Activated B cell treated with CpG ODN at 0.5 μM for 24 hours (primary cell): Measurements from ENCODE around the gene FGF2. TPM values are rescaled to one million over a fixed set of nuclear protein-coding genes. Genes with fewer than 3 reads are reported as not detected.

ENCODE experiments used
- ATAC-seq: fragments of 200-7000 bp; cut with Tn5 transposase; one replicate; pipeline ENCODE4 v1.10.0; 2021; ENCODE audit warnings: low read depth, mild to moderate bottlenecking, moderate library complexity
- CTCF ChIA-PET: fragments of 350-600 bp; sonication (Branson Sonifier 250); formaldehyde crosslinking; loops from one replicate; lab custom pipeline; 2021; ENCODE audit warnings: antibody characterized with exemption; lab: Charles Lee
- POLR2A ChIA-PET: fragments of 350-600 bp; sonication (Branson Sonifier 250); formaldehyde crosslinking; loops from one replicate; lab custom pipeline; 2021; ENCODE audit warnings: antibody characterized with exemption; lab: Charles Lee
- DNase-seq: peaks from one replicate; pipeline ENCODE4 v3.0.0; 2022
- H3K27ac Mint-ChIP-seq: one replicate; pipeline ENCODE4 v1.8.0; 2020; ENCODE audit warnings: mixed read lengths
- H3K27me3 Mint-ChIP-seq: one replicate; pipeline ENCODE4 v1.8.0; 2021; ENCODE audit warnings: mixed read lengths
- H3K36me3 Mint-ChIP-seq: one replicate; pipeline ENCODE4 v1.8.0; 2021; ENCODE audit warnings: low read depth, mixed read lengths
- H3K4me1 Mint-ChIP-seq: one replicate; pipeline ENCODE4 v1.8.0; 2021; ENCODE audit warnings: mixed read lengths
- H3K4me3 Mint-ChIP-seq: one replicate; pipeline ENCODE4 v1.8.0; 2020; ENCODE audit warnings: mild to moderate bottlenecking, mixed read lengths
- H3K9me3 Mint-ChIP-seq: one replicate; pipeline ENCODE4 v1.8.0; 2020; ENCODE audit warnings: mixed read lengths
- intact Hi-C: fragments of 100-400 bp; cut with micrococcal nuclease; formaldehyde crosslinking; loops from one replicate; pipeline ENCODE4 v1.15.1; 2024
- total RNA-seq: library from RNA; stranded (reverse); gene quantifications from 2 replicates; pipeline ENCODE4 v1.2.3, GENCODE V29; 2022
- TF ChIP-seq, protein P1 (sequence below): fragments of 200-600 bp; IDR thresholded peaks from one replicate; pipeline ENCODE4 v1.8.0; 2022; ENCODE audit warnings: antibody characterized with exemption, mild to moderate bottlenecking

FGF2 gene
- 0.10 and 0.29 TPM in 2 replicates for total RNA-seq

- H3K9me3 Mint-ChIP-seq, result peaks cover 5% of the 10 kb centered on the region
- peak within 1 kb of the TSS; percentile 81 for H3K4me3 Mint-ChIP-seq
- H3K27ac Mint-ChIP-seq, result no peak within 1 kb of the TSS
- ATAC-seq, result no peak
- no peaks in the 10 kb centered on the region for H3K36me3 Mint-ChIP-seq
- POLR2A ChIA-PET, result no interaction called here
- H3K4me1 Mint-ChIP-seq, result peaks cover 18% of the 10 kb centered on the region
- intact Hi-C loops, result loop anchor here (5.0 kb wide), 1 partner anchor 69 kb away; no protein-coding TSS in a partner anchor
- CTCF ChIA-PET, result no interaction called here
- H3K27me3 Mint-ChIP-seq, result peaks cover 60% of the 10 kb centered on the region
- DNase-seq, result peak; percentile 17
- TF ChIP-seq, protein P1, sequence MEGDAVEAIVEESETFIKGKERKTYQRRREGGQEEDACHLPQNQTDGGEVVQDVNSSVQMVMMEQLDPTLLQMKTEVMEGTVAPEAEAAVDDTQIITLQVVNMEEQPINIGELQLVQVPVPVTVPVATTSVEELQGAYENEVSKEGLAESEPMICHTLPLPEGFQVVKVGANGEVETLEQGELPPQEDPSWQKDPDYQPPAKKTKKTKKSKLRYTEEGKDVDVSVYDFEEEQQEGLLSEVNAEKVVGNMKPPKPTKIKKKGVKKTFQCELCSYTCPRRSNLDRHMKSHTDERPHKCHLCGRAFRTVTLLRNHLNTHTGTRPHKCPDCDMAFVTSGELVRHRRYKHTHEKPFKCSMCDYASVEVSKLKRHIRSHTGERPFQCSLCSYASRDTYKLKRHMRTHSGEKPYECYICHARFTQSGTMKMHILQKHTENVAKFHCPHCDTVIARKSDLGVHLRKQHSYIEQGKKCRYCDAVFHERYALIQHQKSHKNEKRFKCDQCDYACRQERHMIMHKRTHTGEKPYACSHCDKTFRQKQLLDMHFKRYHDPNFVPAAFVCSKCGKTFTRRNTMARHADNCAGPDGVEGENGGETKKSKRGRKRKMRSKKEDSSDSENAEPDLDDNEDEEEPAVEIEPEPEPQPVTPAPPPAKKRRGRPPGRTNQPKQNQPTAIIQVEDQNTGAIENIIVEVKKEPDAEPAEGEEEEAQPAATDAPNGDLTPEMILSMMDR, result no peak
These were observed at the start of gene FGF2 for GRCh38 chr4:122826553-122827257. FGF2 (plus strand) TSS chr4:122826831; CDS start chr4:122827175, 344 bp downstream.

- Mint-ChIP-seq H3K27ac (no peak overlapping the region), H3K4me1 (no peaks in the 10 kb centered on the region), H3K4me3 (no peak overlapping the region), H3K36me3 (no peaks in the 10 kb centered on the region), H3K9me3 (no peaks in the 10 kb centered on the region), H3K27me3 (peaks cover 3% of the 10 kb centered on the region)
- no peak for ATAC-seq
- TF ChIP-seq, protein P1, result no peak
- intact Hi-C loops, result no loop called here
- no peak for DNase-seq
- POLR2A ChIA-PET, result no interaction called here
- CTCF ChIA-PET, result no interaction called here
These were observed 49.7 kb upstream of the FGF2 start for GRCh38 chr4:122776916-122777315.

- Mint-ChIP-seq H3K36me3 (no peaks in the 10 kb centered on the region), H3K9me3 (no peaks in the 10 kb centered on the region), H3K27me3 (peaks cover 3% of the 10 kb centered on the region), H3K4me3 (no peak overlapping the region), H3K27ac (no peak overlapping the region), H3K4me1 (no peaks in the 10 kb centered on the region)
- TF ChIP-seq, protein P1, result no peak
- ChIA-PET POLR2A (no interaction called here), CTCF (no interaction called here)
- ATAC-seq (no peak), DNase-seq (no peak)
- intact Hi-C loops, result no loop called here
These were observed 48.6 kb upstream of the FGF2 start for GRCh38 chr4:122777846-122778673.

- no peaks in the 10 kb centered on the region for H3K36me3 Mint-ChIP-seq
- H3K4me3 Mint-ChIP-seq, result no peak overlapping the region
- intact Hi-C loops, result no loop called here
- H3K27me3 Mint-ChIP-seq, result peaks cover 7% of the 10 kb centered on the region
- ATAC-seq (no peak), DNase-seq (no peak)
- CTCF ChIA-PET, result interaction anchor here (1.0 kb wide), 1 partner anchor 24 kb away, joined by 3 read pairs; no protein-coding TSS in a partner anchor
- no peak overlapping the region for H3K27ac Mint-ChIP-seq
- no peaks in the 10 kb centered on the region for H3K4me1 Mint-ChIP-seq
- TF ChIP-seq, protein P1, result no peak
- peaks cover 2% of the 10 kb centered on the region for H3K9me3 Mint-ChIP-seq
- POLR2A ChIA-PET, result no interaction called here
These were observed 45.1 kb upstream of the FGF2 start for GRCh38 chr4:122781486-122781885.
